NB4 (cell line): ENCODE data around the gene HLA-DOA.

ENCODE experiments used
- CTCF ChIP-seq: IDR thresholded peaks from one replicate; pipeline ENCODE4 v1.5.1; 2012; ENCODE audit warnings: low read depth, low read length
- MAX ChIP-seq: IDR thresholded peaks from 2 replicates; pipeline ENCODE4 v1.6.1; 2011; ENCODE audit warnings: low read depth, low read length
- POLR2A ChIP-seq: IDR thresholded peaks from 2 replicates; pipeline ENCODE4 v1.6.1; 2011; ENCODE audit warnings: mild to moderate bottlenecking; ENCODE audit not compliant: insufficient read length; ENCODE audit errors: extremely low read depth

DNA sequence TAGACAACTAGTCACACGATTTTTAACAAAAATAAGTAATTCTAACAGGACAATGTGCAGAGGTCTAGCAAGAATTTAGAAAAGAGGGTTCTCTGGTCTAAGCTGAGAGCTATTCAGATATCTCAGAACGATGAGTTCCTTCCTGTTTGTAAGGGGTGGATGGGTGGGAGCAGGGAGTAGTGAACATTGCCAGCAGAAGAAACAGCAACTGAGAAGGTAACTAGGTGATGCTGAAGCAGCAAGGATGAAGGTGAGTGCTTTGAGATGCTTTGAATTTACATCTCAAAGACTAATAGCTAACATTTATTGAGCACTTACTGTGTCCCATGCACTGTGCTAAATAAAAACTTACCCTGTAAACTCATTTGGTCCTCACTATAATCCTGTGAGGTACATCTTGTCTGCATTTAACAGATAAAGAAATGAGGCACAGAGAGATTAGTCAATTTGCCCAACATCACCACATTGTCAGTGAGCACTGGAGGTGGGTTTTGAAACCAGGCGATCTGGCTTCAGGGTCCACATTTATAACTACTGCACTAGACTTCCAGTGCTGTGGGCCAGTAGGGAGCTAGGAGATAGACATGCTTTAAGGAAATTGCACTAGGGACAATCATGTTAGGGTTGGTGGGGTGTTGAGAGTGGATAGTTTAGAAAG is 25.3 kb downstream of the HLA-DOA start:
- TF ChIP-seq CTCF (no peak), MAX (no peak), POLR2A (no peak)
